Measurements from ENCODE around the gene GGA2. TPM values are rescaled to one million over a fixed set of nuclear protein-coding genes. Genes with fewer than 3 reads are reported as not detected.

Gene GGA2, protein sequence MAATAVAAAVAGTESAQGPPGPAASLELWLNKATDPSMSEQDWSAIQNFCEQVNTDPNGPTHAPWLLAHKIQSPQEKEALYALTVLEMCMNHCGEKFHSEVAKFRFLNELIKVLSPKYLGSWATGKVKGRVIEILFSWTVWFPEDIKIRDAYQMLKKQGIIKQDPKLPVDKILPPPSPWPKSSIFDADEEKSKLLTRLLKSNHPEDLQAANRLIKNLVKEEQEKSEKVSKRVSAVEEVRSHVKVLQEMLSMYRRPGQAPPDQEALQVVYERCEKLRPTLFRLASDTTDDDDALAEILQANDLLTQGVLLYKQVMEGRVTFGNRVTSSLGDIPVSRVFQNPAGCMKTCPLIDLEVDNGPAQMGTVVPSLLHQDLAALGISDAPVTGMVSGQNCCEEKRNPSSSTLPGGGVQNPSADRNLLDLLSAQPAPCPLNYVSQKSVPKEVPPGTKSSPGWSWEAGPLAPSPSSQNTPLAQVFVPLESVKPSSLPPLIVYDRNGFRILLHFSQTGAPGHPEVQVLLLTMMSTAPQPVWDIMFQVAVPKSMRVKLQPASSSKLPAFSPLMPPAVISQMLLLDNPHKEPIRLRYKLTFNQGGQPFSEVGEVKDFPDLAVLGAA
- total RNA-seq (100 to 1,000 TPM in 2 of 5 donors, 10 to 100 TPM in 3; 84.0 to 146 (median 99.6) TPM), total RNA-seq (76.0 to 242 (median 149) reads per million in 29 experiments)
- 72.2 TPM for total RNA-seq (2013)

DNA sequence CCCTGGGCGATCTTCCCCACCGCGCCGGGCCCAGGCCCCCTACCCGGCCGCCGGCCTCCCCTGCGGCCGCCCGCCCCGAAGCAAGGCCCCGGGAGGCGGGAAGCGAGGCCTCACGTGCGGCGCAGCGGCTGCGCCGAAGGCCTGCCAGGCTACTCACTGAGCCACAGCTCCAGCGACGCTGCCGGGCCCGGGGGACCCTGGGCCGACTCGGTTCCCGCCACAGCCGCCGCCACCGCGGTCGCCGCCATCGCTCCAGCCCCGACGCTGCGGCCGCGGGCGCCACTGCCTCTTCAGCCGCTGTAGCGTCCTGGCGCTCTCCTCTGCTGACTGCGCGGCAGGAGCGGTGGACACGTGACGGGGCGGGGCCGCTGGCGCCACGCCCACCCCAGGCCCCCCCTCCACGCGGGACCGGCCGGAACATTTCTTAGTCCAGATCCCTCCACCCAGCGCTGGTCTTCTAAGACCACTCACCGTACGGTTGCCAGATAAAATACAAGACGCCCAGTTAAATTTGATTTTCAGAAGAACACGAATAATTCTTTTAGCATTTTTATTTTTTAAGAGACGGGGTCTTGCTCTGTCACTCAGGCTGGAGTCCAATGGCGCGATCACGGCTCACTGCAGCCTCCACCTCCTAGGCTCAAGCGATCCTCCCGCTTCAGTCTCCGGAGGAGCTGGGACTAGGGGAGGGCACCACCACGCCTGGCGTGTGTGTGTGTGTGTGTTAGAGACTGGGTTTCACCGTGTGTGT is at the start of gene GGA2:
Gene GGA2, minus strand, starts transcription at position 331 of the 751 bp plus-strand sequence. Its CDS starts 83 bp downstream, at position 248.
- Histone ChIP-seq H3K27me3 (replicated peaks in 1 of 2; ENCODE audit: control insufficient read depth in 2 of 2, extremely low read depth in 1 of 2, insufficient read depth in 2 of 2, low read length in 1 of 2) (no peaks in the 10 kb centered on the region), H3K4me3 (ENCODE audit: control insufficient read depth in 1 of 2, extremely low read depth in 1 of 2, low read length in 1 of 2) (peak within 1 kb of the TSS; percentile 53 to 70), H3K27ac (ENCODE audit: low read length) (peak within 1 kb of the TSS; percentile 1), H3K4me1 (ENCODE audit: control insufficient read depth in 1 of 2, extremely low read depth in 1 of 2, insufficient read depth in 2 of 2, low read length in 2 of 2) (peaks cover 5 to 64% of the 10 kb centered on the region in 2 experiments), H3K9me3 (no peaks in the 10 kb centered on the region), H3K36me3 (ENCODE audit: control insufficient read depth in 2 of 2, extremely low read depth in 1 of 2, insufficient read depth in 1 of 2, low read length in 1 of 2) (no peaks in the 10 kb centered on the region)
- H3K27me3 Mint-ChIP-seq: no peaks in the 10 kb centered on the region
- ChIA-PET POLR2A (interaction anchor here in 1 of 2 donors (0.5 kb wide), 1 partner anchor 74 kb away, joined by 3 read pairs; no protein-coding TSS in a partner anchor), CTCF (no interaction called here)
- DNase-seq: peak; percentile 46 to 87 (median 70)
- H3K4me3 Mint-ChIP-seq: peak within 1 kb of the TSS; percentile 88 to 92 (median 90)
- peaks cover 55 to 74% (median 70%) of the 10 kb centered on the region in 3 donors for H3K4me1 Mint-ChIP-seq
- H3K36me3 Mint-ChIP-seq: peaks cover 6% of the 10 kb centered on the region
- ATAC-seq (replicated peaks in 1 of 4): peak; percentile 90 to 96 (median 94)
- under 1% methylated on average over 52 of the region's 71 CpGs for WGBS (ENCODE audit: insufficient coverage)
- no peaks in the 10 kb centered on the region for H3K9me3 Mint-ChIP-seq
- peak within 1 kb of the TSS; percentile 74 to 82 for H3K27ac Mint-ChIP-seq

DNA sequence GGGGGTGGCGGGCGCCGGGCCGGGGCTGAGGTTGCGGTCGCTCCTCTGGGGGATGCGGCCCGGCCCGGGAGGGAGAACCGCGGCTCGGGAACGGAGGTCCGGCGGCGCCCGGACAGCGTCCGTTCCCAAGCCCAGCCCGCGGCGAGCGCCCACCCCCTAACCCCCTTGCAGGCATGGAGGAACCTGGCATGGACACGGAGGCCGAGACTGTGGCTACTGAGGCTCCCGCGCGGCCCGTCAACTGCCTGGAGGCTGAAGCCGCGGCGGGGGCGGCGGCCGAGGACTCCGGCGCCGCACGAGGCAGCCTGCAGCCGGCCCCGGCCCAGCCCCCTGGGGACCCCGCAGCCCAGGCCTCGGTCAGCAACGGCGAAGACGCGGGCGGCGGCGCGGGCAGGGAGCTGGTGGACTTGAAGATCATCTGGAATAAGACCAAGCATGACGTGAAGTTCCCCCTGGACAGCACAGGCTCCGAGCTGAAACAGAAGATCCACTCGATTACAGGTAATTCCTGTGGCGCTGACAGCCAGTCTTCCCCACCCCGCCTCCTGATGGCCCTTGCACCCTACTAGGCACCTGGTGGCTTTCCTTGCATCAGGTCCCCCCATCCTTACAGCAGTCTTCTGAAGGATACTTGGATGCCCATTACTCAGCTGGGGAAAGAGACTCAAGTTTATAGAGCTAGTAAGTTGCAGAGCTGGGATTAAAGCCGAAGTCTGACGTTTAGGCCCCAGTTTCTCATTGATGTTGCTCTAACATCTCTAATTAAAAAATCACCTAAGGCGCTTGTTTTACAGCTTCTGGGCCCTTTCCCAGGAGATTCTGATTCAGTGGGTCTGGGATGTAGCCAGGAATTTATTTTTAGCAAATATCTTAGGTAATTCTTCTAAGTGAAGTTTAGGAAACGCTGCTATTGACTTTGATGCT is 47.7 kb upstream of the GGA2 start:
- ATAC-seq (replicated peaks in 1 of 4) (peak in 3 of 4 experiments; percentile 10 to 11 (median 10)), DNase-seq (peak in 6 of 35 experiments; percentile 0 to 7 (median 4))
- Mint-ChIP-seq H3K9me3 (no peaks in the 10 kb centered on the region), H3K27me3 (no peaks in the 10 kb centered on the region), H3K27ac (peak overlapping the region; percentile 39 to 90), H3K4me1 (peaks cover 34 to 41% (median 37%) of the 10 kb centered on the region in 3 donors), H3K36me3 (peaks cover 19% of the 10 kb centered on the region), H3K4me3 (peak overlapping the region; percentile 91 to 98 (median 92))
- Histone ChIP-seq H3K9me3 (no peaks in the 10 kb centered on the region), H3K36me3 (ENCODE audit: control insufficient read depth in 2 of 2, extremely low read depth in 1 of 2, insufficient read depth in 1 of 2, low read length in 1 of 2) (peaks cover 14 to 34% of the 10 kb centered on the region in 2 donors), H3K4me3 (ENCODE audit: control insufficient read depth in 1 of 2, extremely low read depth in 1 of 2, low read length in 1 of 2) (peak overlapping the region; percentile 78 to 98), H3K4me1 (ENCODE audit: control insufficient read depth in 1 of 2, extremely low read depth in 1 of 2, insufficient read depth in 2 of 2, low read length in 2 of 2) (peaks cover 9 to 25% of the 10 kb centered on the region in 2 experiments), H3K27me3 (replicated peaks in 1 of 2; ENCODE audit: control insufficient read depth in 2 of 2, extremely low read depth in 1 of 2, insufficient read depth in 2 of 2, low read length in 1 of 2) (no peaks in the 10 kb centered on the region), H3K27ac (ENCODE audit: low read length) (peak overlapping the region; percentile 36)
- WGBS (ENCODE audit: insufficient coverage): under 1% methylated on average over 49 of the region's 60 CpGs
- CTCF ChIA-PET: interaction anchor here (0.6 to 2.6 kb wide), 6 partner anchors 25 to 1456 kb away, joined by 3 to 16 read pairs (median 4); partner anchors contain the start of gene NDUFAB1 (in 1 of the 2)
- POLR2A ChIA-PET: interaction anchor here in 1 of 2 donors (0.5 to 0.6 kb wide), 2 partner anchors 73 to 1200 kb away, joined by 4 to 7 read pairs; no protein-coding TSS in a partner anchor

DNA sequence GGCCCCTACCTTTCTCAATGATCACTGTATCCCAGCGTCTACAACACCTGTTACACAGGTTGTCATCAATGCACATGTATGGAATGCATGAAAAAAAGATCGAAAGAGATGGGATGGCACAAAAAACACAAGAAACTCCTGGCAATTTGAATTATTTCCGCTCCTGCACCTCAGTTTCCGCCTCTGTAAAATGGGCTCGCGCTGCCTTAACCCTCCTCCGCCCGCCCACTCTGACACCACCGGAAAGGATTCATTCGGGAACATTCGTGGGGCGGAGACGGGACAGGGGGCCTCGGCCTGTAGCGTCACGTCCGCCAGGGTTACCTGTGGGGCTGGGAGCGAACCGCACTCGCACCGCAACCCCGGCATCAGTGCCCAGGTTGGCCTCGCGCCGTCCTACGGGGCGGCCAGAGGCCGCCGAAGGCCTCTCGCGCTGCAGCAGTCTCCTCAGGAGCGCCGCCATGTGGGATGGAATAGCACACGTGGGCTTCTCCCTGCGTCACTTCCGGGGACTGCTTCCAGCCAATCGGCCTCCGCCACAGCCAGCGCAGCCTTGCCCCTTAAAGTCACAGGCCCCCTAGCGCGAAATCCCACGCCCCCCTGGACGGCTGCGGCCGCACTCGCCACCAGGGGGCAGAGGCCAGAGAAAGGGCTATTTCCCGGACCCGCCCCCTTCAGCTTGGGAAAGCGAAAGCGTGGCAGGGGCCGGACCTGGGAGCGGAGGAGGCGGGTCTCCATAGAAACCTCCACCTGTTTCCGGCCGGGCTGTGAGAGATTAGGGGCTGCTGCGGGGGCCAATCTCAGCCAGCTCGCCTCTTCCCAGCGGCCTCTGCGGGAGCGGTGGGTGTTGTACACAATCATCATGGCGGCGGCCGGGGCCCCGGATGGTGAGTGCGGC is 46.8 kb upstream of the GGA2 start, which contains the start of the genes EARS2 and UBFD1:
Gene EARS2, minus strand, starts transcription at position 470 of the 898 bp plus-strand sequence. Its CDS starts 7 bp downstream, at position 463.
Gene UBFD1, plus strand, starts transcription at position 847 of the 898 bp plus-strand sequence. Its CDS starts 16 bp downstream, at position 863.
- peak within 1 kb of the TSS; percentile 78 to 98 for H3K4me3 ChIP-seq (ENCODE audit: control insufficient read depth in 1 of 2, extremely low read depth in 1 of 2, low read length in 1 of 2)
- Mint-ChIP-seq H3K27me3 (no peaks in the 10 kb centered on the region), H3K36me3 (peaks cover 15% of the 10 kb centered on the region), H3K27ac (peak within 1 kb of the TSS; percentile 89 to 90), H3K9me3 (no peaks in the 10 kb centered on the region), H3K4me1 (peaks cover 34 to 39% (median 37%) of the 10 kb centered on the region in 3 donors), H3K4me3 (peak within 1 kb of the TSS; percentile 91 to 98 (median 92))
- WGBS (ENCODE audit: insufficient coverage): under 1% methylated on average over 52 of the region's 65 CpGs
- H3K9me3 ChIP-seq: no peaks in the 10 kb centered on the region
- peaks cover 9 to 25% of the 10 kb centered on the region in 2 experiments for H3K4me1 ChIP-seq (ENCODE audit: control insufficient read depth in 1 of 2, extremely low read depth in 1 of 2, insufficient read depth in 2 of 2, low read length in 2 of 2)
- ChIA-PET POLR2A (no interaction called here), CTCF (interaction anchor here (0.6 to 2.6 kb wide), 5 partner anchors 35 to 946 kb away, joined by 3 to 16 read pairs (median 4); partner anchors contain the start of gene NDUFAB1 (in 1 of the 2))
- peak within 1 kb of the TSS; percentile 82 for H3K27ac ChIP-seq (ENCODE audit: low read length)
- DNase-seq (peak; percentile 87 to 97 (median 93)), ATAC-seq (replicated peaks in 1 of 4) (peak; percentile 90 to 92 (median 92))
- H3K27me3 ChIP-seq (replicated peaks in 1 of 2; ENCODE audit: control insufficient read depth in 2 of 2, extremely low read depth in 1 of 2, insufficient read depth in 2 of 2, low read length in 1 of 2): no peaks in the 10 kb centered on the region
- H3K36me3 ChIP-seq (ENCODE audit: control insufficient read depth in 2 of 2, extremely low read depth in 1 of 2, insufficient read depth in 1 of 2, low read length in 1 of 2): peaks cover 12 to 34% of the 10 kb centered on the region in 2 donors

DNA sequence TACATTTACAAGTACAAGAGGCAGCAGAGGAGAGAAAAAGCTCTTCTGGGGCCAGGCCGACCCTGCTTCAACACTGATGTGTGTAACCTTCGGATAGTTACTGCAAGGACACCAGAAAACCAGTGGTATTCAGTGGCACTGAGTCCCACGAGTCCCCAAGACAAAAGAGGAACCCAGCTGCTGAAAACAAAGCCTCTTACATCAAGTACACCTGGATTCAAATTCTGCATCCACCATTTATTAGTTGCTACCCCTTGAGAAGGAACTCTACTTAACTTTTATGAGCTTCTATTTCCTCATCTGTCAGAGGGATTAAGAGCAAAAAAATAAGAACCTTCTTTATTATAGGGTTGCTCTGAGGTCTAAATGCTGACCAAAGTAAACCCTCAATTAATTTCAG is 44.2 kb upstream of the GGA2 start:
- Mint-ChIP-seq H3K4me1 (peaks cover 26 to 30% (median 27%) of the 10 kb centered on the region in 3 donors), H3K36me3 (peaks cover 19% of the 10 kb centered on the region), H3K27ac (no peak overlapping the region), H3K9me3 (no peaks in the 10 kb centered on the region), H3K4me3 (no peak overlapping the region), H3K27me3 (no peaks in the 10 kb centered on the region)
- ATAC-seq (replicated peaks in 1 of 4): no peak
- Histone ChIP-seq H3K9me3 (no peaks in the 10 kb centered on the region), H3K27me3 (replicated peaks in 1 of 2; ENCODE audit: control insufficient read depth in 2 of 2, extremely low read depth in 1 of 2, insufficient read depth in 2 of 2, low read length in 1 of 2) (no peaks in the 10 kb centered on the region), H3K27ac (ENCODE audit: low read length) (no peak overlapping the region), H3K36me3 (ENCODE audit: control insufficient read depth in 2 of 2, extremely low read depth in 1 of 2, insufficient read depth in 1 of 2, low read length in 1 of 2) (peaks cover 14 to 33% of the 10 kb centered on the region in 2 donors), H3K4me1 (ENCODE audit: control insufficient read depth in 1 of 2, extremely low read depth in 1 of 2, insufficient read depth in 2 of 2, low read length in 2 of 2) (peaks cover 9 to 25% of the 10 kb centered on the region in 2 experiments), H3K4me3 (ENCODE audit: control insufficient read depth in 1 of 2, extremely low read depth in 1 of 2, low read length in 1 of 2) (no peak overlapping the region)
- WGBS (ENCODE audit: insufficient coverage): 60% methylated on average over 1 of the region's 3 CpGs
- ChIA-PET POLR2A (no interaction called here), CTCF (interaction anchor here in 1 of 2 donors (1.1 kb wide), 1 partner anchor 42 kb away, joined by 3 read pairs; no protein-coding TSS in a partner anchor)
- no peak for DNase-seq

DNA sequence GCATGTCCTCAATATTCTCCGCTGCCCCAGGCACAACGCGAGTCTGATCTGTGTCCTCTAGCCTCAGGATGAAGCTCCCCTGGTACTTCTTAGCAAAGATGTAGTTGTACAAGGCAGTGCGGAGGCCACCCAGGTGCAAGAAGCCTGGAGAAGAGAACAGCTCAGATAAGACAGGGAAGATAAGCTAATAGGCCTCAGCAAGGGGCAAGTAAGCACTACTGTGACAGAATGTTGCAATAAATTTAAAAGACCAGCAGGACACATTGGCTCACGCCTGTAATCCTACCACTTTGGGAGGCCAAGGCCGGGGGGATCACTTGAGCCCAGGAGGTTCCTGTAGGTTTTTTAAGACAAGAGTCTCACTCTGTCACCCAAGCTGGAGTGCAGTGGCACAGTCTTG is 41.9 kb upstream of the GGA2 start:
- H3K4me3 Mint-ChIP-seq: no peak overlapping the region

More for the DNA sequence above, 41.9 kb upstream of the GGA2 start:
- Mint-ChIP-seq H3K4me1 (peaks cover 10 to 15% (median 12%) of the 10 kb centered on the region in 3 donors), H3K9me3 (no peaks in the 10 kb centered on the region), H3K27ac (no peak overlapping the region), H3K36me3 (peaks cover 29% of the 10 kb centered on the region), H3K27me3 (no peaks in the 10 kb centered on the region)
- no peaks in the 10 kb centered on the region for H3K9me3 ChIP-seq
- DNase-seq: no peak
- no peak overlapping the region for H3K27ac ChIP-seq (ENCODE audit: low read length)
- H3K27me3 ChIP-seq (replicated peaks in 1 of 2; ENCODE audit: control insufficient read depth in 2 of 2, extremely low read depth in 1 of 2, insufficient read depth in 2 of 2, low read length in 1 of 2): no peaks in the 10 kb centered on the region
- H3K4me1 ChIP-seq (ENCODE audit: control insufficient read depth in 1 of 2, extremely low read depth in 1 of 2, insufficient read depth in 2 of 2, low read length in 2 of 2): peaks cover 3 to 11% of the 10 kb centered on the region in 2 experiments
- ATAC-seq (replicated peaks in 1 of 4): no peak
- H3K4me3 ChIP-seq (ENCODE audit: control insufficient read depth in 1 of 2, extremely low read depth in 1 of 2, low read length in 1 of 2): no peak overlapping the region
- POLR2A ChIA-PET: no interaction called here
- CTCF ChIA-PET: no interaction called here
- peaks cover 19 to 48% of the 10 kb centered on the region in 2 donors for H3K36me3 ChIP-seq (ENCODE audit: control insufficient read depth in 2 of 2, extremely low read depth in 1 of 2, insufficient read depth in 1 of 2, low read length in 1 of 2)
- 94% methylated on average over 5 of the region's 6 CpGs for WGBS (ENCODE audit: insufficient coverage)
